HepG2 (cell line): ENCODE data around the gene SHROOM2. TPM values are rescaled to one million over a fixed set of nuclear protein-coding genes. Genes with fewer than 3 reads are reported as not detected.

ENCODE experiments used
- ATAC-seq: fragments of 200-7000 bp; cut with Tn5 transposase; 3 replicates; pipeline ENCODE4 v1.9.1; 2020; ENCODE audit warnings: mild to moderate bottlenecking, moderate library complexity
- BruUV-seq: library from RNA; stranded (reverse); fragments of 400-500 nt; replicated peaks from 2 replicates; lab custom pipeline; 2021; lab: Mats Ljungman, UMichigan
- CTCF ChIA-PET: fragments of 300-600 bp; formaldehyde crosslinking; extraction: SDS; loops from one replicate; lab custom pipeline; 2021; ENCODE audit warnings: low total read pairs, inconsistent platforms, low intra/inter-chr PET ratio; lab: Yijun Ruan, JAX
- POLR2A ChIA-PET: fragments of 350-600 bp; sonication (Branson Sonifier 250); formaldehyde crosslinking; loops from one replicate; lab custom pipeline; 2020; ENCODE audit warnings: antibody characterized with exemption, inconsistent platforms; lab: Yijun Ruan, JAX
- DNase-seq: peaks from one replicate; pipeline ENCODE4 v3.0.0-alpha.2; 2015; ENCODE audit warnings: low spot score
- FAIRE-seq: peaks from 3 replicates; lab custom pipeline; 2011; peaks lifted over from hg19 to GRCh38; lab: Jason Lieb, UNC
- H2AFZ ChIP-seq: one replicate; pipeline ENCODE4 v1.6.1; 2011; ENCODE audit warnings: low read length, inconsistent platforms
- H3K27ac ChIP-seq: fragments of 300-600 bp; 3 replicates; pipeline ENCODE4 v1.8.0; 2011; ENCODE audit warnings: mixed run types, mild to moderate bottlenecking, mixed read lengths, low read length, inconsistent platforms; ENCODE audit not compliant: insufficient read depth; ENCODE audit errors: extremely low read length
- H3K27me3 ChIP-seq, 2 experiments: fragments of 200-600 bp in 1 of 2; 2 replicates in 1 of 2; 3 replicates in 1 of 2; pipeline versions ENCODE4 v1.6.0 to v1.8.0; 2011; ENCODE audit warnings: low read length in 2 of 2, mild to moderate bottlenecking in 2 of 2, moderate library complexity in 2 of 2, inconsistent platforms in 1 of 2; ENCODE audit not compliant: insufficient read depth in 2 of 2, control insufficient read depth in 1 of 2
- H3K36me3 ChIP-seq, 2 experiments: fragments of 200-600 bp in 1 of 2; replicated peaks in 1 of 2; 2 replicates in 1 of 2; 3 replicates in 1 of 2; pipeline versions ENCODE4 v1.5.1 to v1.8.0; 2011; ENCODE audit warnings: low read length in 2 of 2, inconsistent platforms in 1 of 2; ENCODE audit not compliant: insufficient read depth in 2 of 2, control insufficient read depth in 1 of 2
- H3K4me1 ChIP-seq: 2 replicates; pipeline ENCODE4 v1.5.1; 2012; ENCODE audit warnings: low read length, inconsistent platforms; ENCODE audit not compliant: insufficient read depth
- H3K4me2 ChIP-seq: 2 replicates; pipeline ENCODE4 v1.6.0; 2011; ENCODE audit warnings: low read depth, low read length, inconsistent platforms
- H3K4me3 ChIP-seq, 3 experiments: fragments of 200-600 bp in 1 of 3; sonication (generic), shearing (Covaris generic) in 1 of 3; replicated peaks in 1 of 3; 2 replicates each; pipeline ENCODE4 v1.5.1; 2011 to 2016; ENCODE audit warnings: low read length in 3 of 3, inconsistent platforms in 2 of 3, low read depth in 2 of 3, mild to moderate bottlenecking in 2 of 3, control low read depth in 1 of 3, mixed read lengths in 1 of 3; ENCODE audit not compliant: insufficient read depth in 1 of 3
- H3K79me2 ChIP-seq: one replicate; pipeline ENCODE4 v1.6.1; 2011; ENCODE audit warnings: low read length, inconsistent platforms; ENCODE audit not compliant: insufficient read depth
- H3K9ac ChIP-seq: 2 replicates; pipeline ENCODE4 v1.6.0; 2011; ENCODE audit warnings: mild to moderate bottlenecking, low read depth, low read length, inconsistent platforms; ENCODE audit not compliant: insufficient read depth
- H3K9me3 ChIP-seq: 2 replicates; pipeline ENCODE4 v1.5.1; 2012; ENCODE audit warnings: mild to moderate bottlenecking, low read length
- H4K20me1 ChIP-seq: 2 replicates; pipeline ENCODE4 v1.6.0; 2011; ENCODE audit warnings: inconsistent platforms, mild to moderate bottlenecking, low read length, moderate library complexity; ENCODE audit not compliant: insufficient read depth
- BRF2 ChIP-seq: sonication (generic); formaldehyde crosslinking; IDR thresholded peaks from 2 replicates; pipeline ENCODE4 v1.8.1; 2022; ENCODE audit warnings: mild to moderate bottlenecking, missing genetic modification reagents
- CENPBD1 ChIP-seq: sonication (generic); formaldehyde crosslinking; IDR thresholded peaks from 2 replicates; pipeline ENCODE4 v1.8.0; 2022; ENCODE audit warnings: missing genetic modification reagents, low read depth, mild to moderate bottlenecking, borderline replicate concordance
- DZIP1 ChIP-seq: sonication (generic); formaldehyde crosslinking; IDR thresholded peaks from 2 replicates; pipeline ENCODE4 v1.5.0; 2020; ENCODE audit warnings: mild to moderate bottlenecking, missing genetic modification reagents
- ESRRA ChIP-seq: sonication (generic); formaldehyde crosslinking; IDR thresholded peaks from 2 replicates; pipeline ENCODE4 v1.5.1; 2020; ENCODE audit warnings: mild to moderate bottlenecking, low read depth, missing genetic modification reagents
- HNRNPLL ChIP-seq: fragments of 200-400 bp; formaldehyde crosslinking; IDR thresholded peaks from 2 replicates; pipeline ENCODE4 v1.6.1; 2017; ENCODE audit warnings: mild to moderate bottlenecking, low read depth, low read length; ENCODE audit not compliant: poor library complexity, severe bottlenecking
- KLF11 ChIP-seq: IDR thresholded peaks from 2 replicates; pipeline ENCODE4 v1.6.1; 2016; ENCODE audit warnings: missing compliant biosample characterization
- MEIS1 ChIP-seq: sonication (generic); formaldehyde crosslinking; IDR thresholded peaks from 2 replicates; pipeline ENCODE4 v1.9.0; 2021; ENCODE audit warnings: mild to moderate bottlenecking, missing genetic modification reagents, moderate library complexity, borderline replicate concordance
- NFYB ChIP-seq: sonication (generic); formaldehyde crosslinking; IDR thresholded peaks from 2 replicates; pipeline ENCODE4 v1.4.0; 2020; ENCODE audit warnings: missing genetic modification reagents
- PAF1 ChIP-seq: IDR thresholded peaks from 2 replicates; pipeline ENCODE4 v1.6.1; 2016; ENCODE audit warnings: missing genetic modification reagents, missing compliant biosample characterization
- RFXAP ChIP-seq: sonication (generic); formaldehyde crosslinking; IDR thresholded peaks from 2 replicates; pipeline ENCODE4 v1.4.0; 2020; ENCODE audit warnings: missing genetic modification reagents, borderline replicate concordance
- SALL2 ChIP-seq: sonication (generic); formaldehyde crosslinking; IDR thresholded peaks from 2 replicates; pipeline ENCODE4 v1.8.1; 2023; ENCODE audit warnings: mild to moderate bottlenecking, missing genetic modification reagents, inconsistent platforms
- SMAD9 ChIP-seq: sonication (generic); formaldehyde crosslinking; IDR thresholded peaks from 2 replicates; pipeline ENCODE4 v1.5.1; 2020; ENCODE audit warnings: mild to moderate bottlenecking, missing genetic modification reagents
- THRA ChIP-seq: sonication (generic); formaldehyde crosslinking; IDR thresholded peaks from 2 replicates; pipeline ENCODE4 v1.4.0; 2020; ENCODE audit warnings: missing genetic modification reagents, borderline replicate concordance
- ZNF121 ChIP-seq: sonication (generic); formaldehyde crosslinking; IDR thresholded peaks from 2 replicates; pipeline ENCODE4 v1.5.0; 2020; ENCODE audit warnings: mild to moderate bottlenecking, missing genetic modification reagents
- ZNF367 ChIP-seq: sonication (generic); formaldehyde crosslinking; IDR thresholded peaks from 2 replicates; pipeline ENCODE4 v1.4.0; 2020; ENCODE audit warnings: missing genetic modification reagents, borderline replicate concordance
- ZNF562 ChIP-seq: sonication (generic); formaldehyde crosslinking; IDR thresholded peaks from 2 replicates; pipeline ENCODE4 v1.8.0; 2022; ENCODE audit warnings: missing genetic modification reagents, borderline replicate concordance
- WGBS: methylation state at CpG from one replicate; pipeline ENCODE4 v1.1.6; 2017; ENCODE audit warnings: low lambda C conversion rate; 5-methylcytosine and 5-hydroxymethylcytosine counted together
- in situ Hi-C: cut with HindIII; loops from 2 replicates; pipeline ENCODE4 v1.10.0; 2017; ENCODE audit warnings: low pct_unique_long_range_greater_than_20kb; ENCODE audit not compliant: extremely low pct_ligation_motif_present
- intact Hi-C: fragments of 100-400 bp; cut with micrococcal nuclease; formaldehyde crosslinking; loops from one replicate; pipeline ENCODE4 v1.10.0; 2022; ENCODE audit not compliant: unreplicated experiment
- polyA plus RNA-seq, 8 experiments: library from polyadenylated mRNA; depleted of rRNA in 3 of 8; stranded (reverse) in 7 of 8; unstranded in 1 of 8; fragments of >200 nt; fragmentation: Illumina TruSeq in 4 of 8; extraction: Trizol in 4 of 8; gene quantifications; 2 replicates each; pipeline versions ENCODE4 v1.2.1 to v1.2.3, GENCODE V29; 2011 to 2016; ENCODE audit warnings: low read depth in 4 of 8, missing spikeins in 1 of 8, mixed read lengths in 1 of 8; ENCODE audit not compliant: insufficient read depth in 1 of 8
- total RNA-seq, 5 experiments: library from RNA; depleted of rRNA; stranded (reverse); fragments of >200 nt; fragmentation: Illumina TruSeq; extraction: Trizol; gene quantifications; 2 replicates each; pipeline ENCODE4 v1.2.3, GENCODE V29; 2016; ENCODE audit warnings: low read depth in 1 of 5

SHROOM2 gene
- total and polyA plus RNA-seq, 2 of the 13 experiments (the other 11 are each of a cell fraction or from before 2014, with no cell fraction given) = 0.92 to 1.4 TPM

- Histone ChIP-seq H3K4me2 (no peak overlapping the region), H3K4me3 (no peak overlapping the region), H3K27ac (no peak overlapping the region), H4K20me1 (no peaks in the 10 kb centered on the region), H3K4me1 (peaks cover 11% of the 10 kb centered on the region), H3K9me3 (no peaks in the 10 kb centered on the region), H3K27me3 (no peaks in the 10 kb centered on the region), H3K9ac (no peak overlapping the region), H3K79me2 (no peaks in the 10 kb centered on the region), H3K36me3 (no peaks in the 10 kb centered on the region), H2AFZ (no peak overlapping the region)
- ChIA-PET CTCF (no interaction called here), POLR2A (no interaction called here)
- in situ Hi-C loops = no loop called here
- intact Hi-C loops = no loop called here
- 93% methylated on average over 6 of the region's 6 CpGs for WGBS
- no peak for DNase-seq
- BruUV-seq = no TSS peak
- ATAC-seq = no peak
- no peak for FAIRE-seq
- TF ChIP-seq BRF2 (CRISPR knock-in tag) = no peak
- TF ChIP-seq ZNF562 (CRISPR knock-in tag) = no peak
- TF ChIP-seq DZIP1 (CRISPR knock-in tag) = no peak
- no peak for TF ChIP-seq HNRNPLL
- no peak for TF ChIP-seq THRA (CRISPR knock-in tag)
- TF ChIP-seq SALL2 = no peak
- TF ChIP-seq MEIS1 (CRISPR knock-in tag) = no peak
- no peak for TF ChIP-seq KLF11 (CRISPR knock-in tag)
- TF ChIP-seq NFYB (CRISPR knock-in tag) = no peak
- TF ChIP-seq SMAD9 (CRISPR knock-in tag) = no peak
- TF ChIP-seq ZNF121 = no peak
- no peak for TF ChIP-seq PAF1 (CRISPR knock-in tag)
- TF ChIP-seq RFXAP (CRISPR knock-in tag) = no peak
- TF ChIP-seq CENPBD1 (CRISPR knock-in tag) = no peak
- TF ChIP-seq ESRRA (CRISPR knock-in tag) = no peak
- no peak for TF ChIP-seq ZNF367 (CRISPR knock-in tag)
Measured at GRCh38 chrX:9851890-9852289, 65.7 kb downstream of the SHROOM2 start.
